ENCODE data around the gene SHISAL2A. TPM values are rescaled to one million over a fixed set of nuclear protein-coding genes. Genes with fewer than 3 reads are reported as not detected.

SHISAL2A gene
- polyA plus RNA-seq, 1 of the 3 experiments (the other 2 are of a cell fraction) = 0.07 TPM

DNA sequence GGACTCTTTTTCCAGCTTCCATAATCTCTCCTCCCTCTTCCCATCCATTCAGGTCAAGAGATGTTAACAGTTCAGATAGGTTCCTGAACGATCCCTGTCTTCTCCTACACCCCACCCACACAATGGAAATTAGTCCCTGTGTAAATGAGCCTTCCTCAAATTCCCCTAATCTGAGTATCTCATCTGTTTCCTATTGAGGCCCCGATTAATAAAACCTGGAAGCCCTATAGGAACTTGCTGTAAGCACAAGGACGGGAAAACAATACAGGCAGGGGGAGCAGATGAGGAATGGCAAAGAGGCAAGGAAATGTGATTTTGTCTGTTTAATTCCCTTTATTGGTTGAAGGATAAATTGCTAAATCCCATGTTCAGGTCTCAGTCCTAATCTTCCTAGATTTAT lies 37.9 kb upstream of the SHISAL2A start:
- no peak overlapping the region for H3K4me3 ChIP-seq (ENCODE audit: low read depth in 2 of 2, low read length in 1 of 2)
- H3K79me2 ChIP-seq (ENCODE audit: insufficient read depth) = no peaks in the 10 kb centered on the region
- no peaks in the 10 kb centered on the region for H3K9me2 ChIP-seq
- H3K4me2 ChIP-seq = no peak overlapping the region
- H2AFZ ChIP-seq (ENCODE audit: low read depth) = no peak overlapping the region
- WGBS (ENCODE audit: low lambda C conversion rate) = 51% methylated on average over 3 of the region's 3 CpGs
- CTCF ChIA-PET = interaction anchor here (1.6 kb wide), 1 partner anchor 10 kb away, joined by 4 read pairs; no protein-coding TSS in a partner anchor
- peaks cover 0 to 6% of the 10 kb centered on the region in 2 experiments; a peak in 1 of 4 replicates for H3K4me1 ChIP-seq (ENCODE audit: control insufficient read depth in 1 of 2, insufficient read depth in 2 of 2, low read depth in 1 of 2, low read length in 1 of 2)
- no peak overlapping the region for H3K9ac ChIP-seq
- H3F3A ChIP-seq (replicated peaks; ENCODE audit: insufficient read depth) = no peaks in the 10 kb centered on the region
- H4K20me1 ChIP-seq (ENCODE audit: insufficient read depth) = no peaks in the 10 kb centered on the region
- TF ChIP-seq USF1 (IDR thresholded peaks at IDR 0.05; ENCODE audit: borderline replicate concordance, low read depth) = no peak
- TF ChIP-seq TAF1 (IDR thresholded peaks at IDR 0.05; ENCODE audit: borderline replicate concordance, low read depth, low read length) = no peak
- no peak for TF ChIP-seq POLR2AphosphoS5 (IDR thresholded peaks at IDR 0.05; ENCODE audit: low read depth, low read length)
- no peak for TF ChIP-seq CHD2 (IDR thresholded peaks at IDR 0.05; ENCODE audit: low read length, partially characterized antibody)
- TF ChIP-seq RFX5 (IDR thresholded peaks at IDR 0.05; ENCODE audit: low read length) = no peak
- no peak for TF ChIP-seq FOXM1 (IDR thresholded peaks at IDR 0.05; ENCODE audit: low read depth)
- TF ChIP-seq FOSL2 (IDR thresholded peaks at IDR 0.05; ENCODE audit: borderline replicate concordance, low read depth) = no peak
- no peak for TF ChIP-seq RAD21 (IDR thresholded peaks at IDR 0.05; ENCODE audit: low read length)
- TF ChIP-seq, protein P1, sequence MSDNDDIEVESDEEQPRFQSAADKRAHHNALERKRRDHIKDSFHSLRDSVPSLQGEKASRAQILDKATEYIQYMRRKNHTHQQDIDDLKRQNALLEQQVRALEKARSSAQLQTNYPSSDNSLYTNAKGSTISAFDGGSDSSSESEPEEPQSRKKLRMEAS (IDR thresholded peaks at IDR 0.05; ENCODE audit: low read depth) = no peak
- no peak for TF ChIP-seq MXI1 (IDR thresholded peaks at IDR 0.05; ENCODE audit: low read depth, low read length)
- no peak for TF ChIP-seq REST (IDR thresholded peaks at IDR 0.05; ENCODE audit: low read depth, low read length)
- H3K9me3 ChIP-seq = no peaks in the 10 kb centered on the region
- POLR2A ChIA-PET = no interaction called here
- H3K27ac ChIP-seq (ENCODE audit: low read depth in 2 of 2, low read length in 1 of 2) = no peak overlapping the region
- DNase-seq = no peak
- H3K27me3 ChIP-seq (ENCODE audit: insufficient read depth) = no peaks in the 10 kb centered on the region
- H3K36me3 ChIP-seq (replicated peaks in 1 of 2; ENCODE audit: control insufficient read depth in 1 of 2, insufficient read depth in 2 of 2, low read length in 1 of 2) = no peaks in the 10 kb centered on the region

DNA sequence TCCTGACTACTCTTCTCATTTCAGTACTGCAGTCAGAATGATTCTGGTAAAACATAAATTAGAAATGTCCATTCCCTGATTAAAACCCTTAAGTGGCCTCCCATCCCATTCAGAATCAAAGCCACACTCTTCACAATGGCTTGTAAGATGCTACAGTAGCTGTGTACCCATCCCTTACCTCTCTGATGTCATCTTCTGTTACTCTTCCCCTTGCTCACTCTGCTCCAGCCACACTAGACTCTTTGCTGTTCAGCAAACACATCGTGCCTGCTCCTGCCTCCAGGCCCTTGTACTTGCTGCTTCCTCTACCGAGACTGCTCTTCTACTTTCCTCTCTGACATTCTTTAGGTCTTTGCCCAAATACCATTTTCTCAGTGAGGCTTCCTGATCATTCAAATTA lies 35.1 kb upstream of the SHISAL2A start:
- Histone ChIP-seq H3K27ac (ENCODE audit: low read depth in 2 of 2, low read length in 1 of 2) (no peak overlapping the region), H3F3A (replicated peaks; ENCODE audit: insufficient read depth) (no peaks in the 10 kb centered on the region), H3K4me3 (ENCODE audit: low read depth in 2 of 2, low read length in 1 of 2) (no peak overlapping the region), H3K9me3 (no peaks in the 10 kb centered on the region), H3K79me2 (ENCODE audit: insufficient read depth) (no peaks in the 10 kb centered on the region), H3K9ac (no peak overlapping the region), H3K9me2 (no peaks in the 10 kb centered on the region), H3K36me3 (replicated peaks in 1 of 2; ENCODE audit: control insufficient read depth in 1 of 2, insufficient read depth in 2 of 2, low read length in 1 of 2) (no peaks in the 10 kb centered on the region), H3K4me1 (ENCODE audit: control insufficient read depth in 1 of 2, insufficient read depth in 2 of 2, low read depth in 1 of 2, low read length in 1 of 2) (peaks cover 0 to 11% of the 10 kb centered on the region in 2 experiments; a peak in 2 of 4 replicates), H4K20me1 (ENCODE audit: insufficient read depth) (no peaks in the 10 kb centered on the region), H3K27me3 (ENCODE audit: insufficient read depth) (no peaks in the 10 kb centered on the region), H2AFZ (ENCODE audit: low read depth) (no peak overlapping the region), H3K4me2 (no peak overlapping the region)
- TF ChIP-seq, protein P2, sequence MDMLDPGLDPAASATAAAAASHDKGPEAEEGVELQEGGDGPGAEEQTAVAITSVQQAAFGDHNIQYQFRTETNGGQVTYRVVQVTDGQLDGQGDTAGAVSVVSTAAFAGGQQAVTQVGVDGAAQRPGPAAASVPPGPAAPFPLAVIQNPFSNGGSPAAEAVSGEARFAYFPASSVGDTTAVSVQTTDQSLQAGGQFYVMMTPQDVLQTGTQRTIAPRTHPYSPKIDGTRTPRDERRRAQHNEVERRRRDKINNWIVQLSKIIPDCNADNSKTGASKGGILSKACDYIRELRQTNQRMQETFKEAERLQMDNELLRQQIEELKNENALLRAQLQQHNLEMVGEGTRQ (IDR thresholded peaks at IDR 0.05; ENCODE audit: borderline replicate concordance, low read depth, low read length) = no peak
- no peak for TF ChIP-seq NFIC (IDR thresholded peaks at IDR 0.05; ENCODE audit: borderline replicate concordance)
- TF ChIP-seq, protein P3, sequence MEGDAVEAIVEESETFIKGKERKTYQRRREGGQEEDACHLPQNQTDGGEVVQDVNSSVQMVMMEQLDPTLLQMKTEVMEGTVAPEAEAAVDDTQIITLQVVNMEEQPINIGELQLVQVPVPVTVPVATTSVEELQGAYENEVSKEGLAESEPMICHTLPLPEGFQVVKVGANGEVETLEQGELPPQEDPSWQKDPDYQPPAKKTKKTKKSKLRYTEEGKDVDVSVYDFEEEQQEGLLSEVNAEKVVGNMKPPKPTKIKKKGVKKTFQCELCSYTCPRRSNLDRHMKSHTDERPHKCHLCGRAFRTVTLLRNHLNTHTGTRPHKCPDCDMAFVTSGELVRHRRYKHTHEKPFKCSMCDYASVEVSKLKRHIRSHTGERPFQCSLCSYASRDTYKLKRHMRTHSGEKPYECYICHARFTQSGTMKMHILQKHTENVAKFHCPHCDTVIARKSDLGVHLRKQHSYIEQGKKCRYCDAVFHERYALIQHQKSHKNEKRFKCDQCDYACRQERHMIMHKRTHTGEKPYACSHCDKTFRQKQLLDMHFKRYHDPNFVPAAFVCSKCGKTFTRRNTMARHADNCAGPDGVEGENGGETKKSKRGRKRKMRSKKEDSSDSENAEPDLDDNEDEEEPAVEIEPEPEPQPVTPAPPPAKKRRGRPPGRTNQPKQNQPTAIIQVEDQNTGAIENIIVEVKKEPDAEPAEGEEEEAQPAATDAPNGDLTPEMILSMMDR (IDR thresholded peaks at IDR 0.05) = no peak
- ChIA-PET CTCF (no interaction called here), POLR2A (no interaction called here)
- DNase-seq = no peak
- WGBS (ENCODE audit: low lambda C conversion rate) = 72% methylated on average over 2 of the region's 2 CpGs

All from SK-N-SH (cell line).